IMR-90 (cell line): Measurements from ENCODE around the gene PIK3R3. TPM values are rescaled to one million over a fixed set of nuclear protein-coding genes. Genes with fewer than 3 reads are reported as not detected.

Experiments used
- ATAC-seq: fragments of 200-7000 bp; cut with Tn5 transposase; 2 replicates; pipeline ENCODE4 v1.9.1; 2020; ENCODE audit warnings: low read depth, mild to moderate bottlenecking, moderate library complexity
- BruUV-seq: library from RNA; stranded (reverse); fragments of 400-500 nt; replicated peaks from 2 replicates; lab custom pipeline; 2021; lab: Mats Ljungman, UMichigan
- CTCF ChIA-PET: fragments of 300-600 bp; formaldehyde crosslinking; extraction: SDS; loops from one replicate; lab custom pipeline; 2021; ENCODE audit warnings: antibody characterized with exemption; lab: Yijun Ruan, JAX
- POLR2A ChIA-PET: fragments of 300-600 bp; sonication (Branson Sonifier 250); formaldehyde crosslinking; loops from one replicate; lab custom pipeline; 2022; ENCODE audit warnings: antibody characterized with exemption; ENCODE audit not compliant: unreplicated experiment; lab: Charles Lee
- DNase-seq: peaks from one replicate; pipeline ENCODE4 v3.0.0; 2013
- H2AFZ ChIP-seq: replicated peaks from 2 replicates; pipeline ENCODE3; 2013; ENCODE audit warnings: low read length, mild to moderate bottlenecking; ENCODE audit not compliant: poor library complexity
- H2AK5ac ChIP-seq: 2 replicates; pipeline ENCODE4 v1.6.1; 2013; ENCODE audit warnings: low read depth, low read length, inconsistent platforms
- H2AK9ac ChIP-seq: replicated peaks from 2 replicates; pipeline ENCODE3; 2013; ENCODE audit warnings: mild to moderate bottlenecking, low read depth, low read length, moderate library complexity; ENCODE audit not compliant: poor library complexity
- H2BK120ac ChIP-seq: 2 replicates; pipeline ENCODE4 v1.6.1; 2013; ENCODE audit warnings: low read depth, low read length, inconsistent platforms
- H2BK15ac ChIP-seq: 3 replicates; pipeline ENCODE4 v1.6.1; 2013; ENCODE audit warnings: low read depth, low read length, inconsistent platforms
- H2BK20ac ChIP-seq: 2 replicates; pipeline ENCODE4 v1.6.1; 2013; ENCODE audit warnings: low read depth, mild to moderate bottlenecking, inconsistent platforms, low read length, moderate library complexity
- H2BK5ac ChIP-seq: 2 replicates; pipeline ENCODE4 v1.6.1; 2013; ENCODE audit warnings: mild to moderate bottlenecking, low read depth, low read length, inconsistent platforms; ENCODE audit not compliant: poor library complexity, severe bottlenecking
- H3K14ac ChIP-seq: replicated peaks from 2 replicates; pipeline ENCODE4 v1.6.1; 2013; ENCODE audit warnings: low read depth, low read length, inconsistent platforms
- H3K18ac ChIP-seq: 2 replicates; pipeline ENCODE4 v1.6.1; 2013; ENCODE audit warnings: low read depth, low read length, control low read depth
- H3K23ac ChIP-seq: 2 replicates; pipeline ENCODE4 v1.6.1; 2013; ENCODE audit warnings: low read depth, low read length, inconsistent platforms
- H3K27ac ChIP-seq: 2 replicates; pipeline ENCODE4 v1.5.1; 2013; ENCODE audit warnings: mild to moderate bottlenecking, control low read depth, low read length; ENCODE audit not compliant: insufficient read depth
- H3K27me3 ChIP-seq: 2 replicates; pipeline ENCODE4 v1.6.1; 2013; ENCODE audit warnings: low read length; ENCODE audit not compliant: control insufficient read depth, insufficient read depth
- H3K36me3 ChIP-seq: 2 replicates; pipeline ENCODE4 v1.6.1; 2013; ENCODE audit warnings: low read length, mixed read lengths; ENCODE audit not compliant: control insufficient read depth, insufficient read depth
- H3K4ac ChIP-seq: 2 replicates; pipeline ENCODE4 v1.6.1; 2013; ENCODE audit warnings: low read depth, low read length, inconsistent platforms
- H3K4me1 ChIP-seq: 2 replicates; pipeline ENCODE4 v1.6.1; 2013; ENCODE audit warnings: low read length, mixed read lengths; ENCODE audit not compliant: control insufficient read depth, insufficient read depth
- H3K4me2 ChIP-seq: 2 replicates; pipeline ENCODE4 v1.6.1; 2013; ENCODE audit warnings: low read depth, mild to moderate bottlenecking, control low read depth, low read length, moderate library complexity
- H3K4me3 ChIP-seq: 2 replicates; pipeline ENCODE4 v1.5.1; 2013; ENCODE audit warnings: low read depth, mild to moderate bottlenecking, control low read depth, low read length, moderate library complexity; ENCODE audit not compliant: insufficient read depth
- H3K56ac ChIP-seq: 2 replicates; pipeline ENCODE4 v1.6.1; 2013; ENCODE audit warnings: low read length, inconsistent platforms; ENCODE audit not compliant: insufficient read depth; ENCODE audit errors: extremely low read depth
- H3K79me1 ChIP-seq, 2 experiments: 2 replicates each; pipeline ENCODE4 v1.6.1; 2013; ENCODE audit warnings: low read length in 2 of 2, inconsistent platforms in 1 of 2, low read depth in 1 of 2
- H3K9ac ChIP-seq: 2 replicates; pipeline ENCODE4 v1.6.1; 2013; ENCODE audit warnings: low read depth, low read length, control low read depth
- H3K9me1 ChIP-seq: 2 replicates; pipeline ENCODE4 v1.6.1; 2013; ENCODE audit warnings: low read length, inconsistent platforms; ENCODE audit not compliant: insufficient read depth
- H3K9me3 ChIP-seq: 2 replicates; pipeline ENCODE4 v1.6.1; 2013; ENCODE audit warnings: low read length; ENCODE audit not compliant: control insufficient read depth, insufficient read depth
- H4K20me1 ChIP-seq: 2 replicates; pipeline ENCODE4 v1.6.1; 2013; ENCODE audit warnings: low read length, inconsistent platforms; ENCODE audit not compliant: insufficient read depth
- H4K5ac ChIP-seq: 2 replicates; pipeline ENCODE4 v1.6.1; 2013; ENCODE audit warnings: mild to moderate bottlenecking, low read depth, low read length, control low read depth
- H4K8ac ChIP-seq, 2 experiments: 2 replicates each; pipeline ENCODE4 v1.6.1; 2013; ENCODE audit warnings: low read depth in 2 of 2, low read length in 2 of 2, control low read depth in 1 of 2, inconsistent platforms in 1 of 2
- H4K91ac ChIP-seq: 2 replicates; pipeline ENCODE4 v1.6.1; 2013; ENCODE audit warnings: low read depth, low read length, inconsistent platforms; ENCODE audit not compliant: insufficient read depth
- BHLHE40 ChIP-seq: fragments of 150-350 bp; IDR thresholded peaks from 2 replicates; pipeline ENCODE4 v1.6.1; 2016; ENCODE audit warnings: mild to moderate bottlenecking, low read depth, low read length
- CEBPB ChIP-seq: IDR thresholded peaks from 2 replicates; pipeline ENCODE4 v1.6.1; 2012; ENCODE audit warnings: low read depth, low read length, improper control_type of control experiment
- CHD1 ChIP-seq: IDR thresholded peaks from 2 replicates; pipeline ENCODE4 v1.6.1; 2012; ENCODE audit warnings: low read depth, low read length, improper control_type of control experiment
- ELK1 ChIP-seq: fragments of 150-350 bp; IDR thresholded peaks from 2 replicates; pipeline ENCODE4 v1.6.1; 2016; ENCODE audit warnings: low read depth, mild to moderate bottlenecking, low read length, moderate library complexity, borderline replicate concordance
- MAFK ChIP-seq: IDR thresholded peaks from 2 replicates; pipeline ENCODE4 v1.6.1; 2012; ENCODE audit warnings: low read depth, low read length, improper control_type of control experiment
- MAZ ChIP-seq: IDR thresholded peaks from 2 replicates; pipeline ENCODE4 v1.6.1; 2012; ENCODE audit warnings: low read depth, mild to moderate bottlenecking, low read length, improper control_type of control experiment, moderate library complexity, borderline replicate concordance
- MXI1 ChIP-seq: IDR thresholded peaks from 2 replicates; pipeline ENCODE4 v1.6.1; 2012; ENCODE audit warnings: low read depth, mild to moderate bottlenecking, low read length, moderate library complexity, borderline replicate concordance
- NFE2L2 ChIP-seq: fragments of 150-350 bp; IDR thresholded peaks from 2 replicates; pipeline ENCODE4 v1.6.1; 2016; ENCODE audit warnings: low read depth, mild to moderate bottlenecking, low read length
- RAD21 ChIP-seq: IDR thresholded peaks from 2 replicates; pipeline ENCODE4 v1.6.1; 2012; ENCODE audit warnings: low read length, improper control_type of control experiment
- RCOR1 ChIP-seq: IDR thresholded peaks from 2 replicates; pipeline ENCODE4 v1.6.1; 2012; ENCODE audit warnings: mild to moderate bottlenecking, low read length, improper control_type of control experiment; ENCODE audit not compliant: insufficient replicate concordance
- SMC3 ChIP-seq: fragments of 150-350 bp; IDR thresholded peaks from 2 replicates; pipeline ENCODE4 v1.6.1; 2016; ENCODE audit warnings: low read depth, mild to moderate bottlenecking, antibody characterized with exemption, low read length, moderate library complexity
- dilution Hi-C: fragments of 300-500 bp; cut with HindIII; formaldehyde crosslinking; loops from one replicate; pipeline ENCODE4 v1.14.3; 2018; ENCODE audit warnings: low sequenced_read_pairs; ENCODE audit not compliant: unreplicated experiment
- in situ Hi-C: fragments of 300-500 bp; cut with MboI; formaldehyde crosslinking; loops from 3 replicates; pipeline ENCODE4 v1.14.3; 2019; ENCODE audit warnings: low sequenced_read_pairs, inconsistent platforms, mixed read lengths
- intact Hi-C: fragments of 100-400 bp; cut with micrococcal nuclease; formaldehyde crosslinking; loops from 2 replicates; pipeline ENCODE4 v1.10.0; 2022
- polyA plus RNA-seq, 3 experiments: library from polyadenylated mRNA; depleted of rRNA; stranded (reverse); fragments of >200 nt; gene quantifications; 2 replicates each; pipeline ENCODE4 v1.2.3, GENCODE V29; 2012; ENCODE audit warnings: low replicate concordance in 1 of 3
- total RNA-seq: library from RNA; depleted of rRNA; stranded (reverse); fragments of >200 nt; gene quantifications from 2 replicates; pipeline ENCODE4 v1.2.3, GENCODE V29; 2012
- TF ChIP-seq, protein P1 (sequence below): conservative IDR thresholded peaks from 2 replicates; pipeline ENCODE4 v1.5.1; 2012; ENCODE audit warnings: mild to moderate bottlenecking, low read depth, low read length, improper control_type of control experiment

Gene PIK3R3
- total and polyA plus RNA-seq, 2 of the 4 experiments (the other 2 are of a cell fraction): 5.3 to 9.9 TPM

- 0 out of 2 replicates have a peak, but pooled peaks have one; percentile 0 for TF ChIP-seq CEBPB
These were observed 47.6 kb downstream of the PIK3R3 start (continued) for GRCh38 chr1:46084553-46085451.

- peaks cover 4% of the 10 kb centered on the region for H3K9me1 ChIP-seq
- H3K14ac ChIP-seq: no peak overlapping the region
- H3K4me2 ChIP-seq: no peak overlapping the region
- no peak overlapping the region for H4K5ac ChIP-seq
- no peak overlapping the region for H2BK15ac ChIP-seq
- no peak overlapping the region for H3K56ac ChIP-seq
- no peaks in the 10 kb centered on the region for H3K36me3 ChIP-seq
- POLR2A ChIA-PET: no interaction called here
- dilution Hi-C loops: no loop called here
- BruUV-seq: no TSS peak
- H3K27me3 ChIP-seq: no peaks in the 10 kb centered on the region
- H2BK20ac ChIP-seq: no peak overlapping the region
- H3K9ac ChIP-seq: no peak overlapping the region
- no peak overlapping the region for H3K23ac ChIP-seq
- no peak for ATAC-seq
- intact Hi-C loops: no loop called here
- CTCF ChIA-PET: no interaction called here
- H3K18ac ChIP-seq: no peak overlapping the region
- no peaks in the 10 kb centered on the region for H4K20me1 ChIP-seq
- no peak overlapping the region for H2AFZ ChIP-seq
- H3K79me1 ChIP-seq: peaks cover 2 to 8% of the 10 kb centered on the region in 2 experiments; a peak in 2 of 4 replicates
- no peak overlapping the region for H2AK9ac ChIP-seq
- H2BK5ac ChIP-seq: no peak overlapping the region
- DNase-seq: no peak
- H3K4ac ChIP-seq: no peak overlapping the region
- H3K9me3 ChIP-seq: no peaks in the 10 kb centered on the region
- peaks cover 3% of the 10 kb centered on the region; the same call in 1 of the 2 replicates for H3K4me1 ChIP-seq
- H4K8ac ChIP-seq: no peak overlapping the region
- no peak overlapping the region for H4K91ac ChIP-seq
- H3K4me3 ChIP-seq: no peak overlapping the region
- no peak overlapping the region for H2BK120ac ChIP-seq
- in situ Hi-C loops: no loop called here
- no peak overlapping the region for H2AK5ac ChIP-seq
- H3K27ac ChIP-seq: no peak overlapping the region
- TF ChIP-seq ELK1 (no peak), CHD1 (no peak), MXI1 (no peak), BHLHE40 (no peak), SMC3 (no peak), MAZ (no peak), CEBPB (no peak), RAD21 (no peak), MAFK (no peak), RCOR1 (no peak), NFE2L2 (no peak)
- TF ChIP-seq, protein P1, sequence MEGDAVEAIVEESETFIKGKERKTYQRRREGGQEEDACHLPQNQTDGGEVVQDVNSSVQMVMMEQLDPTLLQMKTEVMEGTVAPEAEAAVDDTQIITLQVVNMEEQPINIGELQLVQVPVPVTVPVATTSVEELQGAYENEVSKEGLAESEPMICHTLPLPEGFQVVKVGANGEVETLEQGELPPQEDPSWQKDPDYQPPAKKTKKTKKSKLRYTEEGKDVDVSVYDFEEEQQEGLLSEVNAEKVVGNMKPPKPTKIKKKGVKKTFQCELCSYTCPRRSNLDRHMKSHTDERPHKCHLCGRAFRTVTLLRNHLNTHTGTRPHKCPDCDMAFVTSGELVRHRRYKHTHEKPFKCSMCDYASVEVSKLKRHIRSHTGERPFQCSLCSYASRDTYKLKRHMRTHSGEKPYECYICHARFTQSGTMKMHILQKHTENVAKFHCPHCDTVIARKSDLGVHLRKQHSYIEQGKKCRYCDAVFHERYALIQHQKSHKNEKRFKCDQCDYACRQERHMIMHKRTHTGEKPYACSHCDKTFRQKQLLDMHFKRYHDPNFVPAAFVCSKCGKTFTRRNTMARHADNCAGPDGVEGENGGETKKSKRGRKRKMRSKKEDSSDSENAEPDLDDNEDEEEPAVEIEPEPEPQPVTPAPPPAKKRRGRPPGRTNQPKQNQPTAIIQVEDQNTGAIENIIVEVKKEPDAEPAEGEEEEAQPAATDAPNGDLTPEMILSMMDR: no peak
These were observed 48.9 kb downstream of the PIK3R3 start for GRCh38 chr1:46083579-46083978.
